Measurements from ENCODE around the gene CASP7.

Gene CASP7

GRCh38 chr10:113679463-113680189 is at the start of gene CASP7:
CASP7 (plus strand) TSS chr10:113679912; CDS start chr10:113697494, 17,582 bp downstream.
- H3K9me3 ChIP-seq (ENCODE audit: control insufficient read depth, insufficient read depth, low read depth, low read length), result no peaks in the 10 kb centered on the region
- peak within 1 kb of the TSS; percentile 75 for H3K9ac ChIP-seq (ENCODE audit: low read length)
- no peaks in the 10 kb centered on the region for H3K4me1 ChIP-seq (ENCODE audit: control insufficient read depth, insufficient read depth, low read length)
- peak within 1 kb of the TSS; percentile 87 for H3K4me3 ChIP-seq (ENCODE audit: low read depth, low read length)
- H3K36me3 ChIP-seq (ENCODE audit: control insufficient read depth, insufficient read depth, low read length), result no peaks in the 10 kb centered on the region
- H3K27ac ChIP-seq (ENCODE audit: low read depth, low read length), result no peak within 1 kb of the TSS; the same call in 1 of the 2 replicates
- peaks cover 9% of the 10 kb centered on the region; the same call in 1 of the 2 replicates for H3K27me3 ChIP-seq (ENCODE audit: control insufficient read depth, insufficient read depth, low read length)

GRCh38 chr10:113630929-113631533 is 48.7 kb upstream of the CASP7 start:
- Histone ChIP-seq H3K27me3 (ENCODE audit: control insufficient read depth, insufficient read depth, low read length) (no peaks in the 10 kb centered on the region), H3K4me1 (ENCODE audit: control insufficient read depth, insufficient read depth, low read length) (peaks cover 3% of the 10 kb centered on the region; the same call in 1 of the 2 replicates), H3K27ac (ENCODE audit: low read depth, low read length) (no peak overlapping the region), H3K36me3 (ENCODE audit: control insufficient read depth, insufficient read depth, low read length) (no peaks in the 10 kb centered on the region), H3K9me3 (ENCODE audit: control insufficient read depth, insufficient read depth, low read depth, low read length) (peaks cover 5% of the 10 kb centered on the region), H3K9ac (ENCODE audit: low read length) (no peak overlapping the region), H3K4me3 (ENCODE audit: low read depth, low read length) (no peak overlapping the region)

DNA sequence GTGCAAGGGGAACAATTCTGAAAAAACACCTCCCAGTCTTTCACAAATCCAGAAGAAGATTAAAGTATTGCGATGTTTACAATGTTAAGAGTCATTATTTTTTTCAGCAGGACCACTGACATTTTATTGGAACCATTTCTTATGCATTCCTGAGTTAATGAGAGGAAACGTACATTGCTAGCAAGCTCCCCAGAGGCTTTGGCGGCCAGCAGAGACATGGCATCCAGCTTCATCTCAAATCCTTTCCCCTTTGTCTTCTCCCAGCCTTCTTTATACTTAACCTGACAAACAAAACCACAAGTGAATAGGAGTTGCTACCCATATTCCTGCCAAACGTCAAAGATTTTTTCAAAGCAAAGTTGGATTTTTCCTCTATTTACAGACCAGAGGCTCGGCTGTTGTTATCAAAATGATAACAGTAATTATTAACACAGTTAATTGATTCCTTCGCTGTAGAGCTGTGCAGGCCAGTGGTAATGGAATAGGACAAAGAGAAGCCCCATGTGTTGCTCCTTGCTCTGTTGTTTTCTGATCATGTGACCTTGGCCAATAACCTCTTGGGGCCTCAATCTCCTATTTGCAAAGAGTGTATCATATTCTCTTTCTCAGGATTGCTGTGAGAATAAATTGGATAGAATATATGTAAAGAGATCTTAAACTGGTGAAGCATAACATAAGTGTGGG is 47.9 kb upstream of the CASP7 start:
- no peaks in the 10 kb centered on the region for H3K27me3 ChIP-seq (ENCODE audit: control insufficient read depth, insufficient read depth, low read length)
- H3K4me3 ChIP-seq (ENCODE audit: low read depth, low read length), result no peak overlapping the region
- no peak overlapping the region for H3K27ac ChIP-seq (ENCODE audit: low read depth, low read length)
- no peak overlapping the region for H3K9ac ChIP-seq (ENCODE audit: low read length)
- H3K36me3 ChIP-seq (ENCODE audit: control insufficient read depth, insufficient read depth, low read length), result no peaks in the 10 kb centered on the region
- H3K4me1 ChIP-seq (ENCODE audit: control insufficient read depth, insufficient read depth, low read length), result peaks cover 2% of the 10 kb centered on the region; the same call in 1 of the 2 replicates
- peaks cover 5% of the 10 kb centered on the region for H3K9me3 ChIP-seq (ENCODE audit: control insufficient read depth, insufficient read depth, low read depth, low read length)

- H3K27ac ChIP-seq (ENCODE audit: low read depth, low read length), result no peak overlapping the region
- no peaks in the 10 kb centered on the region for H3K9me3 ChIP-seq (ENCODE audit: control insufficient read depth, insufficient read depth, low read depth, low read length)
- H3K4me1 ChIP-seq (ENCODE audit: control insufficient read depth, insufficient read depth, low read length), result no peaks in the 10 kb centered on the region; the same call in 1 of the 2 replicates
- no peak overlapping the region for H3K4me3 ChIP-seq (ENCODE audit: low read depth, low read length)
- H3K27me3 ChIP-seq (ENCODE audit: control insufficient read depth, insufficient read depth, low read length), result no peaks in the 10 kb centered on the region
- no peak overlapping the region for H3K9ac ChIP-seq (ENCODE audit: low read length)
- no peaks in the 10 kb centered on the region for H3K36me3 ChIP-seq (ENCODE audit: control insufficient read depth, insufficient read depth, low read length)
These were observed 39.7 kb upstream of the CASP7 start for GRCh38 chr10:113639966-113640365.

- no peaks in the 10 kb centered on the region; the same call in 1 of the 2 replicates for H3K4me1 ChIP-seq (ENCODE audit: control insufficient read depth, insufficient read depth, low read length)
- no peak overlapping the region for H3K9ac ChIP-seq (ENCODE audit: low read length)
- H3K27ac ChIP-seq (ENCODE audit: low read depth, low read length), result no peak overlapping the region
- no peaks in the 10 kb centered on the region for H3K36me3 ChIP-seq (ENCODE audit: control insufficient read depth, insufficient read depth, low read length)
- no peaks in the 10 kb centered on the region for H3K9me3 ChIP-seq (ENCODE audit: control insufficient read depth, insufficient read depth, low read depth, low read length)
- no peaks in the 10 kb centered on the region for H3K27me3 ChIP-seq (ENCODE audit: control insufficient read depth, insufficient read depth, low read length)
- no peak overlapping the region for H3K4me3 ChIP-seq (ENCODE audit: low read depth, low read length)
These were observed 38.0 kb upstream of the CASP7 start for GRCh38 chr10:113641702-113642101.

DNA sequence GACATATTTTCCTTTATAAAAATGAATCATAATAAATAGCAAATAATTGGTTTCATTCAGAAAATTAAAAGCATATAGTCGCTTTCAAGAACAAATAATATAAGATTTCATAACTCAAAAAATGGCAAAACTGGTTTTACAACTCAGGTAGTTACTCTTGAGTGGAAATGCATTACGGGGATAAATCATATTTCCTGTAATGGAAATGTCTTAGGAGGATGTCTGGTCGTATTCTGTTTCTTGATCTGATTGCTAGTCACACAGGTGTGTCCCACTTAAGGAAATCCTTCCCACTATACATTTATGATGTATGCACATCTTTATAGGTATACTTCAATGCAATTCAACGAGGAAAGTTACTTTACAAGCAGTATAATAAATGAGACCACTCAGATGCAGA is 36.5 kb upstream of the CASP7 start:
- Histone ChIP-seq H3K9ac (ENCODE audit: low read length) (no peak overlapping the region), H3K9me3 (ENCODE audit: control insufficient read depth, insufficient read depth, low read depth, low read length) (no peaks in the 10 kb centered on the region), H3K27me3 (ENCODE audit: control insufficient read depth, insufficient read depth, low read length) (no peaks in the 10 kb centered on the region), H3K4me3 (ENCODE audit: low read depth, low read length) (no peak overlapping the region), H3K36me3 (ENCODE audit: control insufficient read depth, insufficient read depth, low read length) (no peaks in the 10 kb centered on the region), H3K27ac (ENCODE audit: low read depth, low read length) (no peak overlapping the region), H3K4me1 (ENCODE audit: control insufficient read depth, insufficient read depth, low read length) (no peaks in the 10 kb centered on the region; the same call in 1 of the 2 replicates)

DNA sequence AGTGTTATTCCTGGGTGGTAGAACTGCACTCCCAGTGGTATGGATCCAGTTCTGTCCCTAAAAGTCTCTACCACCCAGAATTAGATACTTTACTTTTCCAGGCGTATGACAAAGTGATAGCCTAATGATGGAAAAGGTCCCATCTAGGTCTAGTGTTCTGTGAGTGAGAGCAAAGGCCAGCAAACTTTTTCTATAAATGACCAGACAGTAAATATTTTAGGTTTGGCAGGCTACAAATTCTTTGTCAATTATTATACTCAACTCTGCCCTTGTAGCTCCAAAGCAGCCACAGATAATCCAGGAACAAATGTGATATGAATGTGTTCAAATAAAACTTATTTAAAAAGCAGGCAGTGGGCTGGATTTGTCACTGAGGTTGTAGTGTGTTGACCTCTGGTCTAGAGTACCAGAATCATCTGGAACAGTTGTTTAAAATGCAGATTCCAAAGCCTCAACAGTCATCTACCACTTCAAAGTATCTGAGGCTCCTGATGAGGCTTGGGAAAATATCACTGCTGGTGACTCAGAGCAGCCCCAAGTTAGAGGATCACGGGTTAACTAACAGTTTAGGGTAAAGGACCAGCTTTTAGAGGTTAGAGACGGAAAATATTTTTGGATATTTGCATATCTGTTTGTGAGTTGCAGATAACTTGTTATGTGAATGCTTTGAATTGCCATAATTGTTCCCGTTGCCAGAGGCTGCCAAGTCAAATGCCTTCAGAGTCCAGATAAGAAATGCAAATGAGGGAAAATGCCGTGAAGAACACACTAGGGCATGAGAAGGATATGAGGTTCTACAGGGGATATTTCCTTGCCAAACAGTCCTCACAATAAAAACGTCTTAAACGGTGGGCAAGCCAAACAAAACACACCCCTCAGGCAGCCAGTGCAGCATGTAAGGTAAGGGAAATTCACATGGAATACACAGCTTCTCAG is 35.3 kb upstream of the CASP7 start:
- no peak overlapping the region for H3K27ac ChIP-seq (ENCODE audit: low read depth, low read length)
- H3K9me3 ChIP-seq (ENCODE audit: control insufficient read depth, insufficient read depth, low read depth, low read length), result no peaks in the 10 kb centered on the region
- no peaks in the 10 kb centered on the region for H3K36me3 ChIP-seq (ENCODE audit: control insufficient read depth, insufficient read depth, low read length)
- H3K4me1 ChIP-seq (ENCODE audit: control insufficient read depth, insufficient read depth, low read length), result no peaks in the 10 kb centered on the region; the same call in 1 of the 2 replicates
- H3K4me3 ChIP-seq (ENCODE audit: low read depth, low read length), result no peak overlapping the region
- H3K9ac ChIP-seq (ENCODE audit: low read length), result no peak overlapping the region
- H3K27me3 ChIP-seq (ENCODE audit: control insufficient read depth, insufficient read depth, low read length), result no peaks in the 10 kb centered on the region

GRCh38 chr10:113646336-113647201 is 33.1 kb upstream of the CASP7 start:
- Histone ChIP-seq H3K4me1 (ENCODE audit: control insufficient read depth, insufficient read depth, low read length) (no peaks in the 10 kb centered on the region; the same call in 1 of the 2 replicates), H3K4me3 (ENCODE audit: low read depth, low read length) (no peak overlapping the region), H3K36me3 (ENCODE audit: control insufficient read depth, insufficient read depth, low read length) (no peaks in the 10 kb centered on the region), H3K9ac (ENCODE audit: low read length) (no peak overlapping the region), H3K9me3 (ENCODE audit: control insufficient read depth, insufficient read depth, low read depth, low read length) (no peaks in the 10 kb centered on the region), H3K27me3 (ENCODE audit: control insufficient read depth, insufficient read depth, low read length) (no peaks in the 10 kb centered on the region), H3K27ac (ENCODE audit: low read depth, low read length) (no peak overlapping the region)

DNA sequence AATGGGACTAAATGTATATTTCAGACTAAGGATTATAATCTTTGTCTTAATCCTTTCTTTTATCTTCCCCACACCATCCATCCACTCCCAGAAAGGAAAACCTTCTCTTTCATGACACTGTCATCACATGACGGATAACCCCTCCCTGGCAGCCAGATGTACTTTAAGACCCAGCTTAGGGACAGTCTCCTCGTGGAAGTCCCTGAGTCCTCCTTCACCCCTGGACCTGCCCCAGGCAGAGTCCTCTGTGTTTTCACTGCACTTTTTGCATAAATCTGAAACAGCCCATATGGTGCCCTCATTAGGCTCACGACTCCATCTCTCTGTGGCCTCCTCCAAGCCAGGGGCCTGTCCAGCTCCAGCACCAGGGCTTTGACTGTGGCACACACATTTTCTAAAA is 31.9 kb upstream of the CASP7 start:
- Histone ChIP-seq H3K36me3 (ENCODE audit: control insufficient read depth, insufficient read depth, low read length) (no peaks in the 10 kb centered on the region), H3K9me3 (ENCODE audit: control insufficient read depth, insufficient read depth, low read depth, low read length) (no peaks in the 10 kb centered on the region), H3K4me1 (ENCODE audit: control insufficient read depth, insufficient read depth, low read length) (no peaks in the 10 kb centered on the region; the same call in 1 of the 2 replicates), H3K4me3 (ENCODE audit: low read depth, low read length) (no peak overlapping the region), H3K9ac (ENCODE audit: low read length) (no peak overlapping the region), H3K27ac (ENCODE audit: low read depth, low read length) (no peak overlapping the region), H3K27me3 (ENCODE audit: control insufficient read depth, insufficient read depth, low read length) (no peaks in the 10 kb centered on the region)

DNA sequence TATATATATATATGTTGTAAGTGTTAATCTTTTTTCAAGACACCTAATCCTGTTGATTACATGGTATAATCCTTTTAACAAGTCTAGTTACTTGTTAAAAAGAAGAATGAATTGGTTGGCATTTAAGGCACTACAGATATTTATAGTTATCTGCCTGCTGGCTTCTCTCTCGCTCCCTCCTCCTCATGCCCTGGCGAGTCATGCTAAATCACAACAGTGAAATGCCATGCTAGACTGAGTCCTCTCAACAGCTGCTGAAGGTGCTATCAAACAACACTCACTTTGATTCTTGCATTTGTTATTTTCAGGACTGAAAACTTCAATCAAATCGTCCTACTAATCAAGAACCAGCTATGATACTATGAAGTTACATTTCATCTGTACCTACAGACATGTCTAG is 31.2 kb upstream of the CASP7 start:
- H3K4me3 ChIP-seq (ENCODE audit: low read depth, low read length), result no peak overlapping the region

More for the DNA sequence above, 31.2 kb upstream of the CASP7 start:
- Histone ChIP-seq H3K27ac (ENCODE audit: low read depth, low read length) (no peak overlapping the region), H3K27me3 (ENCODE audit: control insufficient read depth, insufficient read depth, low read length) (no peaks in the 10 kb centered on the region), H3K4me1 (ENCODE audit: control insufficient read depth, insufficient read depth, low read length) (no peaks in the 10 kb centered on the region; the same call in 1 of the 2 replicates), H3K36me3 (ENCODE audit: control insufficient read depth, insufficient read depth, low read length) (no peaks in the 10 kb centered on the region), H3K9ac (ENCODE audit: low read length) (no peak overlapping the region), H3K9me3 (ENCODE audit: control insufficient read depth, insufficient read depth, low read depth, low read length) (no peaks in the 10 kb centered on the region)

Data from HUES6 (cell line).